Duodenal mucosa (tissue), 2 donors: ENCODE data around the gene PTPRG.

ENCODE experiments used
- H3K27ac ChIP-seq: one replicate; pipeline ENCODE4 v1.7.0; 2013; ENCODE audit warnings: low read depth, low read length
- H3K27me3 ChIP-seq, 2 donors: one replicate each; pipeline ENCODE4 v1.7.0; 2013; ENCODE audit warnings: low read length in 2 of 2, control low read depth in 1 of 2; ENCODE audit not compliant: insufficient read depth in 2 of 2, control insufficient read depth in 1 of 2
- H3K36me3 ChIP-seq, 2 donors: one replicate each; pipeline ENCODE4 v1.7.0; 2013; ENCODE audit warnings: low read length in 2 of 2, control low read depth in 1 of 2; ENCODE audit not compliant: insufficient read depth in 2 of 2, control insufficient read depth in 1 of 2
- H3K4me1 ChIP-seq, 2 donors: one replicate each; pipeline ENCODE4 v1.7.0; 2013; ENCODE audit warnings: low read length in 2 of 2, control low read depth in 1 of 2; ENCODE audit not compliant: insufficient read depth in 2 of 2, control insufficient read depth in 1 of 2
- H3K4me3 ChIP-seq, 2 donors: one replicate each; pipeline ENCODE4 v1.7.0; 2013; ENCODE audit warnings: low read length in 2 of 2, low read depth in 1 of 2
- H3K9ac ChIP-seq, 2 donors: one replicate each; pipeline ENCODE4 v1.7.0; 2013; ENCODE audit warnings: low read length in 2 of 2, low read depth in 1 of 2
- H3K9me3 ChIP-seq, 2 donors: one replicate each; pipeline ENCODE4 v1.7.0; 2013; ENCODE audit warnings: low read length in 2 of 2, control low read depth in 1 of 2; ENCODE audit not compliant: control insufficient read depth in 1 of 2

Gene PTPRG

DNA sequence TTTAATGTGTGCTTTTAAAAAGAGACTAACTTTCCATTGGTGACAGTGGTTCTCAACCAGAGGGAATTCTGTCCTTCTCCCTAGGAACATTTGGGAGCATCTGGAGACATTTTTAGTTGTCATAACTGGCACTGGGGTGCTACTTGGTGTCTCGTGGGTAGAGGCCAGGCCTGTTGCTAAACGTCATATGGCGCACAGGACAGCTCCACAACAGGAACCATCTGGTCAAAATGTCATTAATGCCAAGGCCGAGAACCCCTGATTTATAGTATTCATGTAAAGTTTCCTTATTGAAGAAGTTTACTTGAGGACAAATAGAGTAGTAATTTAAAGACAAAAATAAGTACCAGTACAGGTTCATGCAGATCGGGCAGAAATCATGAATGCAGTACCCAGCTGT, 647.7 kb downstream of the PTPRG start:
- H3K4me1 ChIP-seq: no peaks in the 10 kb centered on the region
- no peak overlapping the region for H3K27ac ChIP-seq
- no peaks in the 10 kb centered on the region for H3K27me3 ChIP-seq
- H3K9me3 ChIP-seq: no peaks in the 10 kb centered on the region
- no peaks in the 10 kb centered on the region for H3K36me3 ChIP-seq
- no peak overlapping the region for H3K4me3 ChIP-seq
- no peak overlapping the region for H3K9ac ChIP-seq

DNA sequence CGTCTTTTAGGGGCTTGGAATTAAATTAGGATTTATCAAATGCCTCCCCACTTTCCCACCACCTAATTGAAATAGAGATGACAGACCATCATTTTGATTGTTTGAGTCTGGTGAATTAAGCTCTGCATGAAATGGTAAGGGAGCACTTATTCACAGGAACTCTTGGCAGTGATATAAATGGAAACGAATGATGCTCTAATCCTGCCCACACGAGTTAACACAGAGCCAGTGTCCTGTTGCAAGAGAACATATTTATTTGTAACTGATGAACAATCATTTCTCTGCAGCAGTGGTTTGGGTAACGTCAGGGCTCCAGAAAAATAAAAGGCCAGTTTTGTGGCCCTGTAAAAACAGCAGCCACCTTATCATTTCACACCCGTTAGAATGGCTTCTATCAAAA, 648.6 kb downstream of the PTPRG start:
- Histone ChIP-seq H3K4me3 (no peak overlapping the region), H3K36me3 (no peaks in the 10 kb centered on the region), H3K9ac (no peak overlapping the region), H3K27ac (no peak overlapping the region), H3K27me3 (no peaks in the 10 kb centered on the region), H3K9me3 (no peaks in the 10 kb centered on the region), H3K4me1 (no peaks in the 10 kb centered on the region)

DNA sequence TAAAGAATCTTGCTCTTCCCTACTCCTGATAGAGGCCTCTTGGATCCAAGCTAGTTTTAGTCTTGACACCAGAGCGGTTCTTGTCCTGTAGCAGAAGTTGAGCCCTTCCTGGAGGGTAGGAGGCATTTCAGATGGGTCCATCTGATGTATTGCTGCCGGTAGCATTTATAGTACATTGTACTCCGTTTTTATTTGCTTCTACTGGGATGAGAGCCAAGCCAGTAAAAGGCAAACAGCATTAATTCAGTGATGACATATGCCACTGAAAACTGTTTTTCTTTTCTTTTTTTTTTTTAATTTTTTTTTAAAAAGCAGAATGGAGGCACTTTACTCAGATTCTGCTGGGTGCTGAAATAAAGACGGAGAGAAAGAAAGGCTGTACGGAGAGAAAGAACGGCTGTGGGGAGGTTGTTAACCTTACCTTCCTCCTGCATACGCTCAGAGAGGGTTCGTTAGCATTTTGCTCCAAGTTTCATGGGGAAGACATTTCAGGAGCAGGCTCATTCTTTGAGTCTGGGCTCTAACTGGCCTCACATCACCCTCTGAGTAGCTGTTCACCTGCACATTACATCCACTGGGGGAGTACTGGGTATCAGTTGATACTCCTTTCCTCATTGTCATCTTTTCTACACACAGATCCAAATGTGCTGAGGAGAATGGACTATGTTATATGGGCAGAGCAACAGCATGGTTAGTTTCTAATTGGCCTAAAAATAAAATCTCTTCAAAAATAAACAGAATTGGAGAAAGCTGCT, 650.5 kb downstream of the PTPRG start:
- Histone ChIP-seq H3K4me3 (no peak overlapping the region), H3K27ac (no peak overlapping the region), H3K4me1 (no peaks in the 10 kb centered on the region), H3K9me3 (no peaks in the 10 kb centered on the region), H3K9ac (no peak overlapping the region), H3K27me3 (no peaks in the 10 kb centered on the region), H3K36me3 (no peaks in the 10 kb centered on the region)

DNA sequence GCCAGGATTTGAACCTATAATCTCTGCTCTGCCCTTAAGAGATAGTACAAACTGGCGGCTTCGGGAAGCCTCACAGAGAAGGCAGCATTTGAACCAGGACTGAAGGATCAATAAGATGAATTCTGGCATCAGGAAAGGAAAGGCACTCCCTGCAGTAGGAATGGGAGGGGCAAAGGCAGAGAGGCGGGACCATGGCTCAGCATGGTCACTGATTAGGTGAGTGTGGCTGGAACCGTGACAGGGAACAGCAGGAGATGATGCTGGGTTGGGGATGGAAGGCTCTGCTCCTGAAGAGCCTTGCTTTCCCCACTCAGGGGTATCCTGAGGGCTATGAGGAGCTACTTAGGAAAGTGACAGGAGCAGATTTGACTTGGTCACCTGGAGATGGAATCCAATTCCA, 653.5 kb downstream of the PTPRG start:
- H3K27me3 ChIP-seq: no peaks in the 10 kb centered on the region
- H3K27ac ChIP-seq: no peak overlapping the region
- no peaks in the 10 kb centered on the region for H3K4me1 ChIP-seq
- H3K4me3 ChIP-seq: no peak overlapping the region
- peaks cover 0 to 1% of the 10 kb centered on the region in 2 donors for H3K36me3 ChIP-seq
- no peaks in the 10 kb centered on the region for H3K9me3 ChIP-seq
- H3K9ac ChIP-seq: no peak overlapping the region

DNA sequence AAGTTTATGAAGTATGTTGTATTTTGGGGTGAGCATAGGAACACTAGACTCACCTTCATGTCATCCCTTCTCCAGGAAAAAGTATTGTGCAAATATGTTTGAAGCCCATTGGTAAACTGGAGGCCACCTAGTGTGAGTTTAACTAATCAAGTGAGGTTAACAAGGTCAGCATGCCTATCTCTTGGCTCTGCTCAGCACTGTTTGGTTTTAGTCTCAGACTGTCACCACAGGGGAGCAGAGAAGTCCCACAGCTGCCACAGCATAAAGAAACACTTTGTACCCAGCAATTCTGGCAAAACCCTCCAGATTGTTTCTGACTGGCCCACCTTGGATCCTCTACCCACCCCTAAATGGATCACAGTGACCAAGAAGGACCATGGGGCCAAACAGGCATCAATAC, 659.2 kb downstream of the PTPRG start:
- no peaks in the 10 kb centered on the region for H3K9me3 ChIP-seq
- no peaks in the 10 kb centered on the region for H3K27me3 ChIP-seq
- H3K36me3 ChIP-seq: peaks cover 0 to 8% of the 10 kb centered on the region in 2 donors
- H3K4me1 ChIP-seq: no peaks in the 10 kb centered on the region
- H3K9ac ChIP-seq: no peak overlapping the region
- H3K4me3 ChIP-seq: no peak overlapping the region
- H3K27ac ChIP-seq: no peak overlapping the region

DNA sequence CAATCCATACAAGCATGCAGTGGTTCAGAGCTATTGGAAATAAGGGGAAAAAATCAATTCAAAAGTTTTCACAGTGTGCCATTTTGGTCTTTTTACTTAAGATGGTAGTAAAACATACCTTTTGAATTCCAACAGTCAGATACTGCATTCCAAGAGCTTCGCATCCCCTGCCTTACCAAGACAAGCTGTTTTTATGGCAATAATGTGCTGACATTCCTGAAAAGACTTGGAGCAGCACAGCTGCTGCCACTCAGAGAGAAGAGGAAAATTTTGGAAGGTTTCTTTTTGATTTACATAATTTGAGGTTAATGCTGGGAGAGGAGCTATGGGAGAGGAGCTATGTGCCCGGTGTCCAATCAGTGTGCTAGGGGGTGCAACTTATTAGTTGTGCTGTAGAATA, 663.7 kb downstream of the PTPRG start:
- peaks cover 0 to 5% of the 10 kb centered on the region in 2 donors for H3K36me3 ChIP-seq

DNA sequence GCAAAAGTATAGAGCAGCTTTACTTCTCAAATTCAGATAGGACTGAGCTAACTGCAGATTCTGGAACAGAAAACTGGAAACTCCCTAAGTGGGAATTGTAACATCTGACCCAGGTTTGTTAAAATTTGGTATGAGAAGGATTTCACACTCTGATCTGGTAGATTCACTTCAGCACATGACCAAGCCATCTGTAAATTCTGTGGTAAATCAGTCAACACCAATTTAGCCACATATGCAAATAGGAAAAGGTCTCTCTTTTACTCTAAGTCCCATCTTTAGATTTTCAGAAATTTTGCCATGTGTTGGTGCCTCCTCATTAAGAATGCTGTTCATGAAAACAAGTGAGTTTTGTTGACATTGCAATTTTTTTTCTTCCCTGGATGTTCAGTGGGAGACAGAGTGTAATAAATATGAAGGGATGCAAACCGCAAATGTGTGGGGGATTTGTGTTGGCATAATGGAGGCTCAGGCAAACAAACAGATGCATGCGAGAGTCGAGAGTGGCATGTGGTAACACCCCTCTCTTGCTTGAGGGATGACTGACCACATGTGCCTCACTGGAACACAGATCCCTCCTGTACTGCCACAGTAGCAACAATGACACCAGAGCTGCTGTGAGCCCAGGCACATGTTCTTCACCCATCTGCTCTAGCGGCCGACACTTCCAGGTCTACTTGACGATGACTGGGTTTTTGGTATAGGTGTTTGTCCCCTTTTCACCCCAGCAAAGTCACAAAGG, 665.4 kb downstream of the PTPRG start:
- Histone ChIP-seq H3K36me3 (peaks cover 0 to 4% of the 10 kb centered on the region in 2 donors), H3K27me3 (no peaks in the 10 kb centered on the region), H3K9me3 (no peaks in the 10 kb centered on the region), H3K4me1 (no peaks in the 10 kb centered on the region), H3K4me3 (no peak overlapping the region), H3K9ac (no peak overlapping the region), H3K27ac (no peak overlapping the region)

More for the DNA sequence above, 663.7 kb downstream of the PTPRG start:
- Histone ChIP-seq H3K27ac (no peak overlapping the region), H3K4me3 (no peak overlapping the region), H3K27me3 (no peaks in the 10 kb centered on the region), H3K9ac (no peak overlapping the region), H3K9me3 (no peaks in the 10 kb centered on the region), H3K4me1 (no peaks in the 10 kb centered on the region)

DNA sequence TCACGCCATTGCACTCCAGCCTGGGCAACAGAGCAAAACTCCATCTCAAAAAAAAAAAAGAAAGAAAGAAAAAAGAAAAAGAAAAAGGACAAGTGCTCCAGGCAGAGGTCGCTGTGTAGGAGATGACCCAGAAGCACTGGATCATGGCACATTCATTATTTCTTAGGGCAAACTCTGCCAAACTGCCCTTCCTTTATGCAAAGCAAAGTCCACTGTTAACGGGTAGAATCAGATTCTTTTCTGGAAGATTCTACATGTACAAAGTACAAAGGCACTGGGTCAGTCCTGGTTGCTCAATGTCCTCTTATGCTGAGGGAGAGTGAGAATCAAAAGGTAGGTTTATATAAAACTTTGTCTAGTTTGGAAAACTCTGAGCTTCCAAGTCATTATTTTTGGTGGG, 667.1 kb downstream of the PTPRG start:
- Histone ChIP-seq H3K4me3 (no peak overlapping the region), H3K36me3 (no peaks in the 10 kb centered on the region), H3K27me3 (no peaks in the 10 kb centered on the region), H3K9me3 (no peaks in the 10 kb centered on the region), H3K4me1 (no peaks in the 10 kb centered on the region), H3K27ac (no peak overlapping the region), H3K9ac (no peak overlapping the region)

DNA sequence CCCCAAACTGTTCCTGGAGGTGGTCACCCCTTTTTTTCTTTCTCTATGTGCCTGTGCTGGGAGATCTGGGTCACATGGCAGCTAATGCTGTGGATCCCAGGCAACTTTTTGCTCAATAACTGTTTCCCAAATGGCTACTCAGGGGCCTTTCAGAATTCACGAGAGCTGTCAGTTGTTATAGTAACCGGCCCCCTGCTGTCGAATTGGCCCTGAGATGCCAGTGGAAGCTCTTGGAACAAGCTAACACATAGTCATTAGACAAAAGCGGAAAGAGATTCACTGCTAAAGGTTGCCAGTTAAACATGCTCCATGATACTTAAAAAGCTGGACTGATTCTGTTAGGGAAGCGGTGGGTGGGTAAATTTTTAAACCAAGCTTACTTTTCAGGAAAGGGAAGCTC, 667.8 kb downstream of the PTPRG start:
- H3K4me3 ChIP-seq: no peak overlapping the region
- no peaks in the 10 kb centered on the region for H3K36me3 ChIP-seq
- no peaks in the 10 kb centered on the region for H3K27me3 ChIP-seq
- H3K27ac ChIP-seq: no peak overlapping the region
- no peak overlapping the region for H3K9ac ChIP-seq
- no peaks in the 10 kb centered on the region for H3K9me3 ChIP-seq
- no peaks in the 10 kb centered on the region for H3K4me1 ChIP-seq

DNA sequence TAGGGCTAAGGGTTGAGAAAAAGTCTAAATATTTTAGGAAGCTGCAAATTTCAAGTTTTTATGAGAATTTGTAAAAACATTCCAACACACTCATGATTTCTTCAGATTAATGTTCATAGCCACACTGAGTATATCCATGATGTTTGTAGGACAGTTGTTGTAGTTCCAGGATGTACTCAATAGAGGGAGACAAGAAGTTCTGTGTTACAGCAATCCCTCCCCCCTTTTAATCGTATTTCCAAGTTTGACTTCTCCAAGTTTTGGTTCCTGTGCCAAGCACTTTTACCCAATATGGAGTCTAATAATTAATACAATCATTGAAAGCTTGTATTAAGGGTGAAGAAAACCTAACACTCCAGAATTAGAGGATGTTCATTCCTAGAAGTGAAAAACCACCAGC, 668.5 kb downstream of the PTPRG start:
- no peaks in the 10 kb centered on the region for H3K4me1 ChIP-seq
- H3K27ac ChIP-seq: no peak overlapping the region
- H3K9ac ChIP-seq: no peak overlapping the region
- no peaks in the 10 kb centered on the region for H3K27me3 ChIP-seq
- H3K4me3 ChIP-seq: no peak overlapping the region
- H3K9me3 ChIP-seq: no peaks in the 10 kb centered on the region
- H3K36me3 ChIP-seq: no peaks in the 10 kb centered on the region
